ENCODE measurements around the gene FHL3.

- TF ChIP-seq SIN3A (IDR thresholded peaks at IDR 0.05; ENCODE audit: borderline replicate concordance, low read depth, low read length) (no peak), TAF1 (IDR thresholded peaks at IDR 0.05; ENCODE audit: borderline replicate concordance, low read depth, low read length) (no peak)
- TF ChIP-seq, protein P1, sequence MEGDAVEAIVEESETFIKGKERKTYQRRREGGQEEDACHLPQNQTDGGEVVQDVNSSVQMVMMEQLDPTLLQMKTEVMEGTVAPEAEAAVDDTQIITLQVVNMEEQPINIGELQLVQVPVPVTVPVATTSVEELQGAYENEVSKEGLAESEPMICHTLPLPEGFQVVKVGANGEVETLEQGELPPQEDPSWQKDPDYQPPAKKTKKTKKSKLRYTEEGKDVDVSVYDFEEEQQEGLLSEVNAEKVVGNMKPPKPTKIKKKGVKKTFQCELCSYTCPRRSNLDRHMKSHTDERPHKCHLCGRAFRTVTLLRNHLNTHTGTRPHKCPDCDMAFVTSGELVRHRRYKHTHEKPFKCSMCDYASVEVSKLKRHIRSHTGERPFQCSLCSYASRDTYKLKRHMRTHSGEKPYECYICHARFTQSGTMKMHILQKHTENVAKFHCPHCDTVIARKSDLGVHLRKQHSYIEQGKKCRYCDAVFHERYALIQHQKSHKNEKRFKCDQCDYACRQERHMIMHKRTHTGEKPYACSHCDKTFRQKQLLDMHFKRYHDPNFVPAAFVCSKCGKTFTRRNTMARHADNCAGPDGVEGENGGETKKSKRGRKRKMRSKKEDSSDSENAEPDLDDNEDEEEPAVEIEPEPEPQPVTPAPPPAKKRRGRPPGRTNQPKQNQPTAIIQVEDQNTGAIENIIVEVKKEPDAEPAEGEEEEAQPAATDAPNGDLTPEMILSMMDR (IDR thresholded peaks at IDR 0.05), result no peak
These were observed 49.6 kb downstream of the FHL3 start for GRCh38 chr1:37955685-37956084.
